Middle frontal gyrus (tissue), 1 donor: ENCODE results near the gene CADM3.

ENCODE experiments used
- DNase-seq: peaks from one replicate; pipeline ENCODE4 v3.0.0-alpha.2; 2015; ENCODE audit warnings: low spot score; ENCODE audit errors: extremely low spot score

Gene CADM3

GRCh38 chr1:159171254-159171687 lies at the start of gene CADM3:
Gene CADM3 (plus strand): TSS chr1:159171615. CDS start chr1:159171766, 151 bp downstream.
- DNase-seq: no peak

GRCh38 chr1:159122005-159122621 lies 49.3 kb upstream of the CADM3 start:
- DNase-seq: no peak

GRCh38 chr1:159123587-159123986 lies 47.8 kb upstream of the CADM3 start:
- no peak for DNase-seq

GRCh38 chr1:159132271-159132881 lies 39.0 kb upstream of the CADM3 start:
- peak; percentile 51 for DNase-seq

- no peak for DNase-seq
These were observed 30.9 kb upstream of the CADM3 start for GRCh38 chr1:159140474-159140873.

- DNase-seq: peak; percentile 66
These were observed 29.6 kb upstream of the CADM3 start for GRCh38 chr1:159141584-159142390.

GRCh38 chr1:159142391-159142663 lies 29.1 kb upstream of the CADM3 start:
- no peak for DNase-seq

- no peak for DNase-seq
These were observed 28.5 kb upstream of the CADM3 start for GRCh38 chr1:159142726-159143510.

- no peak for DNase-seq
These were observed 26.8 kb upstream of the CADM3 start for GRCh38 chr1:159144571-159144970.

- DNase-seq: no peak
These were observed 24.4 kb upstream of the CADM3 start for GRCh38 chr1:159146980-159147379.

GRCh38 chr1:159152031-159152430 lies 19.4 kb upstream of the CADM3 start:
- no peak for DNase-seq

GRCh38 chr1:159161001-159161718 lies 10.3 kb upstream of the CADM3 start:
- DNase-seq: peak; percentile 60

- DNase-seq: no peak
These were observed 9.7 kb upstream of the CADM3 start for GRCh38 chr1:159161719-159162026.

GRCh38 chr1:159162516-159163265 lies 8.7 kb upstream of the CADM3 start:
- DNase-seq: no peak

- DNase-seq: no peak
These were observed 7.7 kb upstream of the CADM3 start for GRCh38 chr1:159163614-159164228.

- DNase-seq: no peak
These were observed 3.4 kb upstream of the CADM3 start for GRCh38 chr1:159168043-159168442.

- DNase-seq: no peak
These were observed 776 bp upstream of the CADM3 start for GRCh38 chr1:159170639-159171038.

GRCh38 chr1:159171688-159172501 lies 480 bp downstream of the CADM3 start:
- no peak for DNase-seq

- no peak for DNase-seq
These were observed 1.3 kb downstream of the CADM3 start for GRCh38 chr1:159172614-159173291.
